ENCODE results near the gene FMN1. TPM values are rescaled to one million over a fixed set of nuclear protein-coding genes. Genes with fewer than 3 reads are reported as not detected.

FMN1 gene
- polyA plus RNA-seq, 2 of the 4 experiments (the other 2 are of a cell fraction): 0.53 to 2.2 TPM

DNA sequence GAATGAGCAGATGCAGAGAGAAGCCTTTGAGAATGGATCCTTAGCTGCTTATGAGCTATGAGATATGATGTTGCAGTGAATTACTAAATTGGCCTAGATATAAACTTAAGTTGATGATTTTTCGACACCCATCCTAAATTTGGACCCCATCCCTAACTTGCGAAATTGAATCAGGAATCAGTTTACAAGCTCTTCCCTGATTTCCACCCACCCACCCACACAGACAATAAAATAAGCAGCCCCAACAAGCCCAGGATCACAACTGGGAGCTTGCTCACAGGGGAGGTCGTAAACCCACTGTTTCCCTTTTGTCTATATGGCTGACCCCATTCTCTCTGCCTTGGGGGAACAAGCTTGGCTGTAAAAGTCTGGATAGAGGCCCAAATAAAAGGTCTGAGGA, 419.4 kb downstream of the FMN1 start:
- H3K4me3 ChIP-seq: no peak overlapping the region
- H3K4me1 ChIP-seq: peaks cover 22% of the 10 kb centered on the region
- TF ChIP-seq TFCP2L1 (CRISPR knock-in tag; IDR thresholded peaks at IDR 0.05): no peak
- TF ChIP-seq NFE2L2 (conservative IDR thresholded peaks at IDR 0.05; ENCODE audit: low read length): no peak
- no peak for TF ChIP-seq RNF2 (IDR thresholded peaks at IDR 0.05; ENCODE audit: borderline replicate concordance, low read depth)
- TF ChIP-seq RARB (CRISPR knock-in tag; IDR thresholded peaks at IDR 0.05): no peak
- ATAC-seq: no peak
- no peak overlapping the region for H3K4me2 ChIP-seq
- peak overlapping the region; percentile 72 to 80 for H3K27ac ChIP-seq
- ChIA-PET POLR2A (no interaction called here), CTCF (interaction anchor here (0.7 to 2.0 kb wide), 7 partner anchors 10 to 219 kb away, joined by 3 to 10 read pairs (median 5); no protein-coding TSS in a partner anchor)
- WGBS (ENCODE audit: missing lambda C conversion rate): 90% methylated on average over 3 of the region's 3 CpGs
- H3K9me3 ChIP-seq: peaks cover 14% of the 10 kb centered on the region
- no peak for DNase-seq (ENCODE audit: low read depth in 1 of 2, low spot score in 1 of 2)
- no peak for FAIRE-seq

DNA sequence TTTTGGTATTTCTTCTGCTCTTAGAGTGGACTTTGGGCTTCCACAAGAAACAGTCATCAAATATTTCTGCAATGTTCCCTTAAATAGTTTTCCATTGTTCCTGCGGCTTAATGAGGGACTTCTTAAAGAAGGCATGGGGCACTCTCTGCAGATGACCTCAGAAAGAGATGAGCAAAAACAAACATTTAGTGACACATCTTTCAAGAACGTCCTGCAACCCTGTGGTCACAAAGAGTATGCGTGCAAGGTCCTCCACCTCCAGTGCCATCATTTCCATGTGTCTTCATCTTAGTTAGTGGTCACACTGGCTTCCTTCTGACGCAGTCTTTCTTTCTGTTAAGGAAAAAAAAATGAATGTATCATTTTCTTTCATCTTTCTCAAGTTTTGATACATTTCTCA, 420.5 kb downstream of the FMN1 start:
- FAIRE-seq (peak; percentile 99), ATAC-seq (peak; percentile 95 to 97), DNase-seq (ENCODE audit: low read depth in 1 of 2, low spot score in 1 of 2) (peak; percentile 81 to 90)
- Histone ChIP-seq H3K27ac (peak overlapping the region; percentile 72 to 80), H3K4me3 (no peak overlapping the region), H3K4me1 (peaks cover 22% of the 10 kb centered on the region), H3K9me3 (peaks cover 7% of the 10 kb centered on the region), H3K4me2 (peak overlapping the region; percentile 64)
- ChIA-PET CTCF (interaction anchor here (1.2 to 2.0 kb wide), 6 partner anchors 11 to 162 kb away, joined by 3 to 10 read pairs (median 4); no protein-coding TSS in a partner anchor), POLR2A (interaction anchor here (0.7 kb wide), 2 partner anchors 54 to 55 kb away, joined by 3 to 4 read pairs; no protein-coding TSS in a partner anchor)
- under 1% methylated on average over 4 of the region's 4 CpGs for WGBS (ENCODE audit: missing lambda C conversion rate)
- TF ChIP-seq CEBPB (IDR thresholded peaks at IDR 0.05) (peak; percentile 45 to 74), ZC3H11A (IDR thresholded peaks at IDR 0.05) (no peak), GATA3 (IDR thresholded peaks at IDR 0.05; ENCODE audit: borderline replicate concordance) (peak; percentile 90), JUN (IDR thresholded peaks at IDR 0.05) (peak; percentile 72 to 89; a peak in 3 of 5 replicates), EP300 (IDR thresholded peaks at IDR 0.05) (peak; percentile 81 to 86; a peak in 4 of 5 replicates), HEYL (CRISPR knock-in tag; IDR thresholded peaks at IDR 0.05) (no peak), JUNB (IDR thresholded peaks at IDR 0.05) (peak; percentile 94), RAD21 (conservative IDR thresholded peaks at IDR 0.05 in 1 of 2, IDR thresholded peaks at IDR 0.05 in 1 of 2) (peak; percentile 26 to 50; a peak in 3 of 5 replicates), FOSL2 (IDR thresholded peaks at IDR 0.05) (peak; percentile 92), FOSL2 (CRISPR knock-in tag; IDR thresholded peaks at IDR 0.05) (peak; percentile 91)
- TF ChIP-seq, protein P1, sequence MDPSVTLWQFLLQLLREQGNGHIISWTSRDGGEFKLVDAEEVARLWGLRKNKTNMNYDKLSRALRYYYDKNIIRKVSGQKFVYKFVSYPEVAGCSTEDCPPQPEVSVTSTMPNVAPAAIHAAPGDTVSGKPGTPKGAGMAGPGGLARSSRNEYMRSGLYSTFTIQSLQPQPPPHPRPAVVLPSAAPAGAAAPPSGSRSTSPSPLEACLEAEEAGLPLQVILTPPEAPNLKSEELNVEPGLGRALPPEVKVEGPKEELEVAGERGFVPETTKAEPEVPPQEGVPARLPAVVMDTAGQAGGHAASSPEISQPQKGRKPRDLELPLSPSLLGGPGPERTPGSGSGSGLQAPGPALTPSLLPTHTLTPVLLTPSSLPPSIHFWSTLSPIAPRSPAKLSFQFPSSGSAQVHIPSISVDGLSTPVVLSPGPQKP (IDR thresholded peaks at IDR 0.05; ENCODE audit: low read depth, low read length): no peak
- TF ChIP-seq, protein P2, sequence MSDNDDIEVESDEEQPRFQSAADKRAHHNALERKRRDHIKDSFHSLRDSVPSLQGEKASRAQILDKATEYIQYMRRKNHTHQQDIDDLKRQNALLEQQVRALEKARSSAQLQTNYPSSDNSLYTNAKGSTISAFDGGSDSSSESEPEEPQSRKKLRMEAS (IDR thresholded peaks at IDR 0.05): peak; percentile 86
- TF ChIP-seq, protein P3, sequence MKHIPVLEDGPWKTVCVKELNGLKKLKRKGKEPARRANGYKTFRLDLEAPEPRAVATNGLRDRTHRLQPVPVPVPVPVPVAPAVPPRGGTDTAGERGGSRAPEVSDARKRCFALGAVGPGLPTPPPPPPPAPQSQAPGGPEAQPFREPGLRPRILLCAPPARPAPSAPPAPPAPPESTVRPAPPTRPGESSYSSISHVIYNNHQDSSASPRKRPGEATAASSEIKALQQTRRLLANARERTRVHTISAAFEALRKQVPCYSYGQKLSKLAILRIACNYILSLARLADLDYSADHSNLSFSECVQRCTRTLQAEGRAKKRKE (CRISPR knock-in tag; IDR thresholded peaks at IDR 0.05; ENCODE audit: low read depth): no peak
- TF ChIP-seq, protein P4, sequence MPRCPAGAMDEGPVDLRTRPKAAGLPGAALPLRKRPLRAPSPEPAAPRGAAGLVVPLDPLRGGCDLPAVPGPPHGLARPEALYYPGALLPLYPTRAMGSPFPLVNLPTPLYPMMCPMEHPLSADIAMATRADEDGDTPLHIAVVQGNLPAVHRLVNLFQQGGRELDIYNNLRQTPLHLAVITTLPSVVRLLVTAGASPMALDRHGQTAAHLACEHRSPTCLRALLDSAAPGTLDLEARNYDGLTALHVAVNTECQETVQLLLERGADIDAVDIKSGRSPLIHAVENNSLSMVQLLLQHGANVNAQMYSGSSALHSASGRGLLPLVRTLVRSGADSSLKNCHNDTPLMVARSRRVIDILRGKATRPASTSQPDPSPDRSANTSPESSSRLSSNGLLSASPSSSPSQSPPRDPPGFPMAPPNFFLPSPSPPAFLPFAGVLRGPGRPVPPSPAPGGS (IDR thresholded peaks at IDR 0.05): 0 out of 3 replicates have a peak, but pooled peaks have one; percentile 41

DNA sequence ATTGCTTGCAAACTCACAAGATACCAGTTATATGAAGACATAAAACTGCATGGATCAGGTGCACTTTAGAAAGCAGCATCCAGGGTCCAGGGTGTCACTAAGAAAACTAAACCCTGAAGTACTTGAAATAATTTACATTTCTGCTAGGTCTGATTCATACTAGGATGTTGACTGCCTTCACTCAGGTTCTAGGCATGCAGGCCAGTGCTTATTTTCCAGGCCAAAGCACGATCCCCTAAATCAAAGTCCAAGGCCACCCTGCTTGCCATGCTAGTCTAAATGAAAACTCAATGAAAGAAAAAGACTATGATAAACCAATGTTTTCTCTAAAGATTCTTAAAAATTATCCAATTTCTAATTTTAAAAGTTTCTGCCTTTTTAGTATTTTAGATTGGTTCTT, 427.3 kb downstream of the FMN1 start:
- H3K27ac ChIP-seq: no peak overlapping the region
- POLR2A ChIA-PET: no interaction called here
- no peak overlapping the region for H3K4me3 ChIP-seq
- no peak for FAIRE-seq
- no peak for ATAC-seq
- WGBS (ENCODE audit: missing lambda C conversion rate): 50% methylated on average over 1 of the region's 1 CpG
- H3K4me2 ChIP-seq: no peak overlapping the region
- H3K4me1 ChIP-seq: peaks cover 6% of the 10 kb centered on the region; the same call in 1 of the 3 replicates
- DNase-seq (ENCODE audit: low read depth in 1 of 2, low spot score in 1 of 2): no peak
- no peaks in the 10 kb centered on the region for H3K9me3 ChIP-seq
- CTCF ChIA-PET: interaction anchor here (1.2 to 1.7 kb wide), 4 partner anchors 57 to 227 kb away, joined by 3 to 6 read pairs (median 4); no protein-coding TSS in a partner anchor
- TF ChIP-seq NR3C1 (IDR thresholded peaks at IDR 0.05) (no peak), ESRRA (IDR thresholded peaks at IDR 0.05; ENCODE audit: borderline replicate concordance, low read length) (no peak), HOXB13 (CRISPR knock-in tag; IDR thresholded peaks at IDR 0.05; ENCODE audit: low read depth) (no peak)

Measured in A549 (cell line).